ENCODE results near the gene DLGAP3. TPM values are rescaled to one million over a fixed set of nuclear protein-coding genes. Genes with fewer than 3 reads are reported as not detected.

DLGAP3 gene
- total and polyA plus RNA-seq, 2 donors (not counting 3 experiments of a cell fraction or from before 2014, with no cell fraction given), result 0.04 to 0.20 TPM

GRCh38 chr1:34899906-34900305 is 29.5 kb downstream of the DLGAP3 start:
- ChIA-PET CTCF (no interaction called here), POLR2A (no interaction called here)
- H3K4me2 ChIP-seq (ENCODE audit: insufficient read depth, low read length), result no peak overlapping the region
- DNase-seq (ENCODE audit: low read depth, low spot score) (no peak), FAIRE-seq (no peak)
- intact Hi-C loops (cut with micrococcal nuclease), result no loop called here
- no peaks in the 10 kb centered on the region for H3K4me1 ChIP-seq (ENCODE audit: control insufficient read depth, extremely low read depth, insufficient read depth, low read length)
- H3K9ac ChIP-seq (replicated peaks; ENCODE audit: extremely low read depth, insufficient read depth, low read length), result no peak overlapping the region
- dilution Hi-C loops (cut with MboI; ENCODE audit: extremely low pct_ligation_motif_present, low sequenced_read_pairs), result no loop called here
- H3K4me3 ChIP-seq (replicated peaks in 1 of 3; ENCODE audit: insufficient read depth in 1 of 3, low read depth in 1 of 3, low read length in 3 of 3), result no peak overlapping the region
- H3K79me2 ChIP-seq (ENCODE audit: control insufficient read depth, insufficient read depth, low read length), result no peaks in the 10 kb centered on the region
- H3K9me3 ChIP-seq (replicated peaks; ENCODE audit: control insufficient read depth, insufficient read depth, low read length), result no peaks in the 10 kb centered on the region
- no peak for TF ChIP-seq FOS (IDR thresholded peaks at IDR 0.05; ENCODE audit: borderline replicate concordance, insufficient read depth, low read length)
- TF ChIP-seq POLR2AphosphoS5 (IDR thresholded peaks at IDR 0.05; ENCODE audit: insufficient read depth, low read depth, low read length), result no peak
- TF ChIP-seq POLR2A (IDR thresholded peaks at IDR 0.05; ENCODE audit: low read depth, low read length), result no peak
- no peak for TF ChIP-seq MAX (IDR thresholded peaks at IDR 0.05; ENCODE audit: insufficient read depth, insufficient read length)
- no peak for TF ChIP-seq MYC (IDR thresholded peaks at IDR 0.05; ENCODE audit: low read depth, low read length)
- no peak for TF ChIP-seq EZH2 (IDR thresholded peaks at IDR 0.05; ENCODE audit: borderline replicate concordance, low read depth, low read length, severe bottlenecking)
- BruUV-seq (replicated peaks), result no TSS peak
- H3K36me3 ChIP-seq (ENCODE audit: control insufficient read depth in 2 of 2, extremely low read depth in 1 of 2, insufficient read depth in 2 of 2, low read length in 2 of 2), result no peaks in the 10 kb centered on the region
- no peak overlapping the region for H2AFZ ChIP-seq (ENCODE audit: low read depth, low read length)
- no peak overlapping the region for H3K27ac ChIP-seq (ENCODE audit: insufficient read depth, low read depth, low read length)
- H3K27me3 ChIP-seq (ENCODE audit: control insufficient read depth in 2 of 2, insufficient read depth in 2 of 2, low read length in 2 of 2), result no peaks in the 10 kb centered on the region
- no peaks in the 10 kb centered on the region for H4K20me1 ChIP-seq (replicated peaks; ENCODE audit: control insufficient read depth, extremely low read depth, insufficient read depth, low read length)
- no peaks in the 10 kb centered on the region for H3K9me1 ChIP-seq (replicated peaks; ENCODE audit: control insufficient read depth, extremely low read depth, insufficient read depth, low read length)

GRCh38 chr1:34899471-34899870 is 30.0 kb downstream of the DLGAP3 start:
- CTCF ChIA-PET, result no interaction called here
- POLR2A ChIA-PET, result no interaction called here
- Histone ChIP-seq H4K20me1 (replicated peaks; ENCODE audit: control insufficient read depth, extremely low read depth, insufficient read depth, low read length) (no peaks in the 10 kb centered on the region), H3K4me3 (replicated peaks in 1 of 3; ENCODE audit: insufficient read depth in 1 of 3, low read depth in 1 of 3, low read length in 3 of 3) (no peak overlapping the region), H3K79me2 (ENCODE audit: control insufficient read depth, insufficient read depth, low read length) (no peaks in the 10 kb centered on the region), H3K9me1 (replicated peaks; ENCODE audit: control insufficient read depth, extremely low read depth, insufficient read depth, low read length) (no peaks in the 10 kb centered on the region), H3K27me3 (ENCODE audit: control insufficient read depth in 2 of 2, insufficient read depth in 2 of 2, low read length in 2 of 2) (no peaks in the 10 kb centered on the region), H3K27ac (ENCODE audit: insufficient read depth, low read depth, low read length) (no peak overlapping the region), H3K36me3 (ENCODE audit: control insufficient read depth in 2 of 2, extremely low read depth in 1 of 2, insufficient read depth in 2 of 2, low read length in 2 of 2) (no peaks in the 10 kb centered on the region), H3K4me1 (ENCODE audit: control insufficient read depth, extremely low read depth, insufficient read depth, low read length) (no peaks in the 10 kb centered on the region), H2AFZ (ENCODE audit: low read depth, low read length) (no peak overlapping the region), H3K9me3 (replicated peaks; ENCODE audit: control insufficient read depth, insufficient read depth, low read length) (no peaks in the 10 kb centered on the region), H3K4me2 (ENCODE audit: insufficient read depth, low read length) (no peak overlapping the region), H3K9ac (replicated peaks; ENCODE audit: extremely low read depth, insufficient read depth, low read length) (no peak overlapping the region)
- TF ChIP-seq FOS (IDR thresholded peaks at IDR 0.05; ENCODE audit: borderline replicate concordance, insufficient read depth, low read length), result no peak
- TF ChIP-seq POLR2AphosphoS5 (IDR thresholded peaks at IDR 0.05; ENCODE audit: insufficient read depth, low read depth, low read length), result no peak
- TF ChIP-seq CTCF (IDR thresholded peaks at IDR 0.05; ENCODE audit: extremely low read depth in 1 of 2, insufficient read depth in 1 of 2, low read depth in 1 of 2, low read length in 2 of 2), result no peak
- TF ChIP-seq POLR2A (IDR thresholded peaks at IDR 0.05; ENCODE audit: low read depth, low read length), result no peak
- TF ChIP-seq MAX (IDR thresholded peaks at IDR 0.05; ENCODE audit: insufficient read depth, insufficient read length), result no peak
- TF ChIP-seq JUN (IDR thresholded peaks at IDR 0.05; ENCODE audit: borderline replicate concordance, insufficient read depth, insufficient read length, low read depth), result no peak
- no peak for TF ChIP-seq GATA2 (IDR thresholded peaks at IDR 0.05; ENCODE audit: insufficient read depth, insufficient read length, low read depth, low read length)
- TF ChIP-seq EZH2 (IDR thresholded peaks at IDR 0.05; ENCODE audit: borderline replicate concordance, low read depth, low read length, severe bottlenecking), result no peak
- no peak for TF ChIP-seq MYC (IDR thresholded peaks at IDR 0.05; ENCODE audit: low read depth, low read length)
- dilution Hi-C loops (cut with MboI; ENCODE audit: extremely low pct_ligation_motif_present, low sequenced_read_pairs), result no loop called here
- DNase-seq (ENCODE audit: low read depth, low spot score) (no peak), FAIRE-seq (no peak)
- no TSS peak for BruUV-seq (replicated peaks)
- intact Hi-C loops (cut with micrococcal nuclease), result no loop called here
